GM12878 (cell line): ENCODE measurements around the gene ADGRV1. TPM values are rescaled to one million over a fixed set of nuclear protein-coding genes. Genes with fewer than 3 reads are reported as not detected.

Experiments
- ATAC-seq: fragments of 200-7000 bp; cut with Tn5 transposase; 3 replicates; pipeline ENCODE4 v1.9.1; 2020; ENCODE audit warnings: mild to moderate bottlenecking, moderate library complexity
- BruUV-seq: library from RNA; stranded (reverse); fragments of 400-500 nt; replicated peaks from 2 replicates; lab custom pipeline; 2021; lab: Mats Ljungman, UMichigan
- CTCF ChIA-PET: fragments of 300-600 bp; sonication (Branson Sonifier 250); formaldehyde crosslinking; extraction: SDS; loops from one replicate; lab custom pipeline; 2021; ENCODE audit warnings: inconsistent platforms; lab: Yijun Ruan, JAX
- POLR2A ChIA-PET: fragments of 350-600 bp; formaldehyde crosslinking; extraction: SDS; loops from one replicate; lab custom pipeline; 2021; ENCODE audit warnings: inconsistent platforms; lab: Charles Lee
- RAD21 ChIA-PET: fragments of 300-600 bp; sonication (Branson Sonifier 250); formaldehyde crosslinking; loops from one replicate; lab custom pipeline; 2023; ENCODE audit warnings: antibody characterized with exemption; ENCODE audit not compliant: unreplicated experiment; lab: Charles Lee
- SMC1A ChIA-PET: fragments of 300-600 bp; sonication (Branson Sonifier 250); formaldehyde crosslinking; loops from one replicate; lab custom pipeline; 2023; ENCODE audit not compliant: unreplicated experiment, uncharacterized antibody; lab: Charles Lee
- DNase-seq: peaks from one replicate; pipeline ENCODE4 v3.0.0-alpha.2; 2011; ENCODE audit warnings: low read depth, low spot score
- FAIRE-seq: peaks from 3 replicates; lab custom pipeline; 2011; peaks lifted over from hg19 to GRCh38; lab: Jason Lieb, UNC
- H2AFZ ChIP-seq: 2 replicates; pipeline ENCODE4 v1.6.0; 2011; ENCODE audit warnings: low read depth, low read length, control low read depth; ENCODE audit not compliant: control insufficient read depth
- H3K27ac ChIP-seq: 2 replicates; pipeline ENCODE4 v1.5.1; 2011; ENCODE audit warnings: control low read depth; ENCODE audit not compliant: control insufficient read depth, insufficient read depth
- H3K27me3 ChIP-seq, 2 experiments: replicated peaks in 1 of 2; 2 replicates each; pipeline versions ENCODE4 v1.6.0 to v1.6.1; 2011; ENCODE audit warnings: low read length in 1 of 2; ENCODE audit not compliant: control insufficient read depth in 2 of 2, insufficient read depth in 2 of 2
- H3K36me3 ChIP-seq, 2 experiments: 2 replicates each; pipeline ENCODE4 v1.5.1; 2011; ENCODE audit warnings: low read length in 1 of 2; ENCODE audit not compliant: control insufficient read depth in 2 of 2, insufficient read depth in 2 of 2
- H3K4me1 ChIP-seq: 2 replicates; pipeline ENCODE4 v1.6.1; 2011; ENCODE audit warnings: mild to moderate bottlenecking, low read length, moderate library complexity, mixed read lengths; ENCODE audit not compliant: control insufficient read depth, insufficient read depth
- H3K4me2 ChIP-seq: 2 replicates; pipeline ENCODE4 v1.6.0; 2011; ENCODE audit warnings: control low read depth; ENCODE audit not compliant: control insufficient read depth, insufficient read depth
- H3K4me3 ChIP-seq: fragments of 200-600 bp; sonication (generic); 2 replicates; pipeline ENCODE4 v1.5.1; 2016
- H3K79me2 ChIP-seq: 2 replicates; pipeline ENCODE4 v1.6.0; 2011; ENCODE audit warnings: low read length; ENCODE audit not compliant: control insufficient read depth, insufficient read depth
- H3K9ac ChIP-seq: 2 replicates; pipeline ENCODE4 v1.8.0; 2011; ENCODE audit warnings: low read length, control low read depth, mixed read lengths; ENCODE audit not compliant: control insufficient read depth, insufficient read depth
- H3K9me3 ChIP-seq: replicated peaks from 3 replicates; pipeline ENCODE4 v1.5.1; 2011; ENCODE audit warnings: mild to moderate bottlenecking, low read length; ENCODE audit not compliant: control insufficient read depth, insufficient read depth
- H4K20me1 ChIP-seq: 2 replicates; pipeline ENCODE4 v1.6.0; 2011; ENCODE audit not compliant: control insufficient read depth, insufficient read depth
- MEF2B ChIP-seq: fragments of 450-650 bp; IDR thresholded peaks from 2 replicates; pipeline ENCODE4 v1.6.1; 2018; ENCODE audit warnings: mild to moderate bottlenecking, moderate library complexity; ENCODE audit not compliant: partially characterized antibody, poor library complexity, severe bottlenecking
- MYC ChIP-seq: IDR thresholded peaks from 2 replicates; pipeline ENCODE4 v1.6.1; 2011; ENCODE audit warnings: mild to moderate bottlenecking, low read length, moderate library complexity, inconsistent platforms; ENCODE audit not compliant: insufficient read depth, insufficient replicate concordance, insufficient read length, severe bottlenecking
- NR2F1 ChIP-seq: fragments of 450-650 bp; conservative IDR thresholded peaks from 2 replicates; pipeline ENCODE4 v1.6.1; 2017; ENCODE audit warnings: mild to moderate bottlenecking
- SIX5 ChIP-seq: IDR thresholded peaks from 2 replicates; pipeline ENCODE4 v1.6.1; 2011; ENCODE audit warnings: mild to moderate bottlenecking, low read depth, low read length, moderate library complexity; ENCODE audit not compliant: severe bottlenecking
- SREBF1 ChIP-seq: IDR thresholded peaks from 2 replicates; pipeline ENCODE4 v1.6.1; 2012; ENCODE audit warnings: mild to moderate bottlenecking, low read length
- STAT3 ChIP-seq: IDR thresholded peaks from 2 replicates; pipeline ENCODE4 v1.6.1; 2011; ENCODE audit warnings: low read depth, low read length, improper control_type of control experiment
- SUPT20H ChIP-seq: IDR thresholded peaks from 2 replicates; pipeline ENCODE4 v1.6.1; 2011; ENCODE audit warnings: low read depth, mild to moderate bottlenecking, low read length, moderate library complexity, borderline replicate concordance; ENCODE audit not compliant: control insufficient read depth
- WGBS: methylation state at CpG from one replicate; pipeline ENCODE4 v1.1.6; 2016; ENCODE audit warnings: low lambda C conversion rate; ENCODE audit not compliant: insufficient replicate concordance, insufficient coverage; ENCODE audit errors: missing lambda C conversion rate; 5-methylcytosine and 5-hydroxymethylcytosine counted together
- in situ Hi-C: fragments of 300-500 bp; cut with MboI; formaldehyde crosslinking; loops from 9 replicates; pipeline ENCODE4 v1.14.3; 2018; ENCODE audit warnings: mixed read lengths
- intact Hi-C: fragments of 100-400 bp; cut with micrococcal nuclease; formaldehyde crosslinking; loops from one replicate; pipeline ENCODE4 v1.14.2; 2022; ENCODE audit not compliant: unreplicated experiment
- polyA plus RNA-seq, 11 experiments: library from polyadenylated mRNA; depleted of rRNA in 4 of 11; unstranded in 6 of 11; stranded (reverse) in 5 of 11; fragments of >200 nt; fragmentation: Nextera tagmentation in 4 of 11; fragmentation: Illumina TruSeq in 1 of 11; extraction: Ambion mirVana in 4 of 11; extraction: Trizol in 1 of 11; gene quantifications; 1 replicate in 1 of 11; 2 replicates in 10 of 11; pipeline versions ENCODE4 v1.2.1 to v1.2.3, GENCODE V29; 2011 to 2016; ENCODE audit warnings: inconsistent platforms in 2 of 11, missing spikeins in 2 of 11, low read depth in 1 of 11
- total RNA-seq, 4 experiments: library from RNA; depleted of rRNA in 3 of 4; stranded (reverse); fragments of >200 nt in 3 of 4; fragmentation: Illumina TruSeq in 1 of 4; extraction: Trizol in 1 of 4; gene quantifications; 2 replicates each; pipeline versions ENCODE4 v1.2.1 to v1.2.3, GENCODE V29; 2013 to 2021

The ADGRV1 gene
- total and polyA plus RNA-seq, 10 of the 15 experiments (the other 5 are each of a cell fraction or from before 2014, with no cell fraction given), result 0.04 to 8.1 (median 0.16) TPM; not detected in 1

GRCh38 chr5:90930756-90931431 is 372.3 kb downstream of the ADGRV1 start:
- ChIA-PET SMC1A (interaction anchor here (0.7 to 5.1 kb wide), 15 partner anchors 10 to 488 kb away, joined by 3 to 92 read pairs (median 4); partner anchors contain the start of gene ARRDC3), RAD21 (interaction anchor here (0.7 to 5.4 kb wide), 8 partner anchors 11 to 488 kb away, joined by 3 to 84 read pairs (median 6); partner anchors contain the start of gene ARRDC3), POLR2A (no interaction called here), CTCF (interaction anchor here (0.9 to 5.3 kb wide), 21 partner anchors 8 to 491 kb away, joined by 3 to 117 read pairs (median 6); partner anchors contain the start of gene ARRDC3)
- WGBS, result 55% methylated on average over 4 of the region's 4 CpGs
- in situ Hi-C loops (loop anchor here (10.0 kb wide), 1 partner anchor 454 kb away; the partner anchor contains the start of gene ARRDC3), intact Hi-C loops (loop anchor here (10.0 kb wide), 1 partner anchor 284 kb away; no protein-coding TSS in a partner anchor)
- Histone ChIP-seq H2AFZ (no peak overlapping the region), H3K27me3 (no peaks in the 10 kb centered on the region), H3K4me1 (no peaks in the 10 kb centered on the region), H3K36me3 (no peaks in the 10 kb centered on the region), H3K79me2 (no peaks in the 10 kb centered on the region), H3K9me3 (no peaks in the 10 kb centered on the region), H4K20me1 (no peaks in the 10 kb centered on the region), H3K9ac (no peak overlapping the region), H3K4me2 (no peak overlapping the region), H3K4me3 (no peak overlapping the region), H3K27ac (no peak overlapping the region)
- no peak for TF ChIP-seq MYC
- no peak for TF ChIP-seq SUPT20H
- TF ChIP-seq SREBF1, result no peak
- TF ChIP-seq MEF2B, result no peak
- no peak for TF ChIP-seq NR2F1
- TF ChIP-seq STAT3, result no peak
- TF ChIP-seq SIX5, result no peak
- no peak for FAIRE-seq
- DNase-seq, result no peak
- BruUV-seq, result no TSS peak
- no peak for ATAC-seq
